ENCODE data around the gene SLC9C2. TPM values are rescaled to one million over a fixed set of nuclear protein-coding genes. Genes with fewer than 3 reads are reported as not detected.

SLC9C2 gene
- total RNA-seq, 1 donor: not detected

DNA sequence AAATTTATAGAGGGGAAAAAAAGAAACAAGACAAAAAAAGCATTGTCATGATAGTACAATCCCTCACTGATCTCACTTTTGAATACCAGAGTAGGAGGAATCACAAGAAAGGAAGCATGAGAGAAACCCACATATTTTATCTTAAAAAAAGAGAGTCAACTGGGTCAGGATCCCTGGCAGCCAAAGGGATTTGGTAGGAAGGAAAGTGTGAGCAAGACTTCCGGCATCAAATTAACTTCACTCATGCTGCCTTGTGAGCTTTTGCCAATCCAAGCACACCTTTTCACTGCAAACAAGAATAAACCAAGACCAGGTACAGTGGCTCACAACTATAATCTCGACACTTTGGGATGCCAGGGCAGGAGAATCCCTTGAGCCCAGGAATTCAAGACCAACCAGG lies 53.1 kb downstream of the SLC9C2 start:
- Histone ChIP-seq H3K27ac (ENCODE audit: low read depth, low read length) (no peak overlapping the region), H3K4me1 (ENCODE audit: insufficient read depth, low read length) (no peaks in the 10 kb centered on the region)

DNA sequence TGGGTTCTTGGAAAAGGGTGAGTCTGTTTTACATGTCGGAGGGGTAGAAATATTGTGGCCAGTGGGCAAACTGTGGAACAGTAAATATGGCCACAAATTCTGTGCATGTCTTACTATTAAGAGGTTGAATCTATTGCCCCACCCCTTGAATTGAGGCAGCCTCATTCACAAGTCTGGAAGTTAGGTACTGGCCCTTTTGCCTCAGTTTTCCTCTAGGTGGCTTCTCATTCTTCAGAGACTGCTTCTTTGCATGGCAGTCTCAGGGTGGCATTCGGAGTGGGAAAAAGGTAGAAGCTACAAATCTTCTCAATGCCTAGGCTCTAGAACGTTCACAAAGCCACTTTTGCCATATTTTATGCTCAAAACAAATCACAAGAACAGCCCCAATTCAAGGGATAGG lies 57.2 kb downstream of the SLC9C2 start:
- DNase-seq (ENCODE audit: insufficient read length, low spot score, missing footprints): no peak
- Histone ChIP-seq H4K20me1 (ENCODE audit: insufficient read depth, low read length) (no peaks in the 10 kb centered on the region), H3K4me3 (ENCODE audit: insufficient read depth, low read length) (no peak overlapping the region), H3K36me3 (ENCODE audit: insufficient read depth, low read length) (no peaks in the 10 kb centered on the region), H3K4me1 (ENCODE audit: insufficient read depth, low read length) (no peaks in the 10 kb centered on the region), H3K27ac (ENCODE audit: low read depth, low read length) (no peak overlapping the region), H3K4me2 (ENCODE audit: insufficient read depth, low read length) (no peak overlapping the region), H3K27me3 (ENCODE audit: insufficient read depth, low read length) (no peaks in the 10 kb centered on the region), H2AFZ (ENCODE audit: low read length) (no peak overlapping the region), H3K9me3 (ENCODE audit: low read depth, low read length) (no peaks in the 10 kb centered on the region), H3K79me2 (ENCODE audit: insufficient read depth, low read length) (no peaks in the 10 kb centered on the region)
- TF ChIP-seq, protein P1, sequence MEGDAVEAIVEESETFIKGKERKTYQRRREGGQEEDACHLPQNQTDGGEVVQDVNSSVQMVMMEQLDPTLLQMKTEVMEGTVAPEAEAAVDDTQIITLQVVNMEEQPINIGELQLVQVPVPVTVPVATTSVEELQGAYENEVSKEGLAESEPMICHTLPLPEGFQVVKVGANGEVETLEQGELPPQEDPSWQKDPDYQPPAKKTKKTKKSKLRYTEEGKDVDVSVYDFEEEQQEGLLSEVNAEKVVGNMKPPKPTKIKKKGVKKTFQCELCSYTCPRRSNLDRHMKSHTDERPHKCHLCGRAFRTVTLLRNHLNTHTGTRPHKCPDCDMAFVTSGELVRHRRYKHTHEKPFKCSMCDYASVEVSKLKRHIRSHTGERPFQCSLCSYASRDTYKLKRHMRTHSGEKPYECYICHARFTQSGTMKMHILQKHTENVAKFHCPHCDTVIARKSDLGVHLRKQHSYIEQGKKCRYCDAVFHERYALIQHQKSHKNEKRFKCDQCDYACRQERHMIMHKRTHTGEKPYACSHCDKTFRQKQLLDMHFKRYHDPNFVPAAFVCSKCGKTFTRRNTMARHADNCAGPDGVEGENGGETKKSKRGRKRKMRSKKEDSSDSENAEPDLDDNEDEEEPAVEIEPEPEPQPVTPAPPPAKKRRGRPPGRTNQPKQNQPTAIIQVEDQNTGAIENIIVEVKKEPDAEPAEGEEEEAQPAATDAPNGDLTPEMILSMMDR (IDR thresholded peaks at IDR 0.05; ENCODE audit: extremely low read depth, low read depth, low read length): no peak

More for the DNA sequence above, 53.1 kb downstream of the SLC9C2 start:
- Histone ChIP-seq H3K9me3 (ENCODE audit: low read depth, low read length) (no peaks in the 10 kb centered on the region), H3K4me3 (ENCODE audit: insufficient read depth, low read length) (no peak overlapping the region), H4K20me1 (ENCODE audit: insufficient read depth, low read length) (no peaks in the 10 kb centered on the region), H3K36me3 (ENCODE audit: insufficient read depth, low read length) (no peaks in the 10 kb centered on the region), H3K4me2 (ENCODE audit: insufficient read depth, low read length) (no peak overlapping the region), H2AFZ (ENCODE audit: low read length) (no peak overlapping the region), H3K79me2 (ENCODE audit: insufficient read depth, low read length) (no peaks in the 10 kb centered on the region), H3K27me3 (ENCODE audit: insufficient read depth, low read length) (no peaks in the 10 kb centered on the region)
- DNase-seq (ENCODE audit: insufficient read length, low spot score, missing footprints): no peak
- TF ChIP-seq, protein P1 (IDR thresholded peaks at IDR 0.05; ENCODE audit: extremely low read depth, low read depth, low read length): no peak

DNA sequence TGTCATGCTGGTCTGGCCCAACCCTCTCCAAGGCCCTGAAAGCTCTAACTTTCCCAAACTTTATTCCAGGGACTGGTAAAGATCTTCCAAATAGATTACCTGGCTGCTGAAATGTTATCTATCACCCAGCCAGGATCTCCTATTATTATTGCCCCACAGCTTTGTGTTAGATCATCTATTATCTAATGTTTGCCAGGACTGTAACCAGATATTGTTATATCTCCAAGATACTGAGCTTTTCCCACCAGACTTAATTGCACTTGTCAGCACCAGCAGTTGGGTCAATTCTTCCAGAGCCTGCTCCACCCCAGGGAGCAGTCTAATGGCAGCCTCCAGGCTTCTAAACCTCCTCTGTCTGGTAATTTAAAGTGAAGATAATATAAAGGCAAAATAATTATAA lies 66.6 kb downstream of the SLC9C2 start:
- H3K4me1 ChIP-seq (ENCODE audit: insufficient read depth, low read length): no peaks in the 10 kb centered on the region
- no peaks in the 10 kb centered on the region for H3K79me2 ChIP-seq (ENCODE audit: insufficient read depth, low read length)
- no peak overlapping the region for H3K27ac ChIP-seq (ENCODE audit: low read depth, low read length)
- H3K4me2 ChIP-seq (ENCODE audit: insufficient read depth, low read length): no peak overlapping the region
- no peaks in the 10 kb centered on the region for H4K20me1 ChIP-seq (ENCODE audit: insufficient read depth, low read length)
- no peak overlapping the region for H2AFZ ChIP-seq (ENCODE audit: low read length)
- H3K9me3 ChIP-seq (ENCODE audit: low read depth, low read length): no peaks in the 10 kb centered on the region
- H3K4me3 ChIP-seq (ENCODE audit: insufficient read depth, low read length): no peak overlapping the region
- H3K27me3 ChIP-seq (ENCODE audit: insufficient read depth, low read length): no peaks in the 10 kb centered on the region
- no peak for DNase-seq (ENCODE audit: insufficient read length, low spot score, missing footprints)
- no peaks in the 10 kb centered on the region for H3K36me3 ChIP-seq (ENCODE audit: insufficient read depth, low read length)
- TF ChIP-seq, protein P1 (IDR thresholded peaks at IDR 0.05; ENCODE audit: extremely low read depth, low read depth, low read length): no peak

- DNase-seq (ENCODE audit: insufficient read length, low spot score, missing footprints): no peak
- H3K36me3 ChIP-seq (ENCODE audit: insufficient read depth, low read length): no peaks in the 10 kb centered on the region
- H3K4me1 ChIP-seq (ENCODE audit: insufficient read depth, low read length): no peaks in the 10 kb centered on the region
- H3K9me3 ChIP-seq (ENCODE audit: low read depth, low read length): no peaks in the 10 kb centered on the region
- TF ChIP-seq, protein P1 (IDR thresholded peaks at IDR 0.05; ENCODE audit: extremely low read depth, low read depth, low read length): no peak
- H3K4me3 ChIP-seq (ENCODE audit: insufficient read depth, low read length): no peak overlapping the region
- H3K79me2 ChIP-seq (ENCODE audit: insufficient read depth, low read length): no peaks in the 10 kb centered on the region
- no peaks in the 10 kb centered on the region for H3K27me3 ChIP-seq (ENCODE audit: insufficient read depth, low read length)
- H3K27ac ChIP-seq (ENCODE audit: low read depth, low read length): no peak overlapping the region
- no peaks in the 10 kb centered on the region for H4K20me1 ChIP-seq (ENCODE audit: insufficient read depth, low read length)
- peak overlapping the region; percentile 59 for H3K4me2 ChIP-seq (ENCODE audit: insufficient read depth, low read length)
- H2AFZ ChIP-seq (ENCODE audit: low read length): peak overlapping the region; percentile 54
These were observed 70.6 kb downstream of the SLC9C2 start for GRCh38 chr1:173532237-173532636.
